HUES48 (cell line): ENCODE results near the gene MRPL38.

Experiments used
- H3K27ac ChIP-seq: one replicate; pipeline ENCODE4 v1.7.0; 2013; ENCODE audit warnings: low read depth, low read length, inconsistent platforms
- H3K27me3 ChIP-seq: 2 replicates; pipeline ENCODE4 v1.6.1; 2013; ENCODE audit warnings: mild to moderate bottlenecking, low read length; ENCODE audit not compliant: control insufficient read depth, insufficient read depth
- H3K36me3 ChIP-seq: 2 replicates; pipeline ENCODE4 v1.6.1; 2013; ENCODE audit warnings: low read length; ENCODE audit not compliant: control insufficient read depth, insufficient read depth
- H3K4me1 ChIP-seq: 2 replicates; pipeline ENCODE4 v1.6.1; 2013; ENCODE audit warnings: mild to moderate bottlenecking, low read length; ENCODE audit not compliant: control insufficient read depth, insufficient read depth
- H3K4me3 ChIP-seq: 2 replicates; pipeline ENCODE4 v1.5.1; 2013; ENCODE audit warnings: mild to moderate bottlenecking, low read depth, low read length
- H3K9ac ChIP-seq: 2 replicates; pipeline ENCODE4 v1.6.1; 2013; ENCODE audit warnings: mild to moderate bottlenecking, low read depth, low read length, moderate library complexity
- H3K9me3 ChIP-seq: 2 replicates; pipeline ENCODE4 v1.6.1; 2013; ENCODE audit warnings: low read length; ENCODE audit not compliant: control insufficient read depth, insufficient read depth

MRPL38 gene

GRCh38 chr17:75932852-75933251 lies 28.2 kb upstream of the MRPL38 start:
- H3K36me3 ChIP-seq, result no peaks in the 10 kb centered on the region; the same call in 1 of the 2 replicates
- no peaks in the 10 kb centered on the region for H3K4me1 ChIP-seq
- H3K9ac ChIP-seq, result no peak overlapping the region

GRCh38 chr17:75931062-75931461 lies 26.4 kb upstream of the MRPL38 start:
- H3K36me3 ChIP-seq, result peaks cover 6% of the 10 kb centered on the region
- H3K27me3 ChIP-seq, result no peaks in the 10 kb centered on the region
- no peak overlapping the region for H3K9ac ChIP-seq
- H3K27ac ChIP-seq, result no peak overlapping the region
- no peak overlapping the region for H3K4me3 ChIP-seq
- H3K9me3 ChIP-seq, result no peaks in the 10 kb centered on the region
- no peaks in the 10 kb centered on the region for H3K4me1 ChIP-seq

More at GRCh38 chr17:75932852-75933251, 28.2 kb upstream of the MRPL38 start:
- Histone ChIP-seq H3K27ac (no peak overlapping the region), H3K4me3 (no peak overlapping the region), H3K9me3 (no peaks in the 10 kb centered on the region), H3K27me3 (no peaks in the 10 kb centered on the region)

- no peaks in the 10 kb centered on the region for H3K27me3 ChIP-seq
- no peaks in the 10 kb centered on the region for H3K4me1 ChIP-seq
- H3K27ac ChIP-seq, result no peak overlapping the region
- no peak overlapping the region for H3K4me3 ChIP-seq
- H3K9ac ChIP-seq, result no peak overlapping the region
- no peaks in the 10 kb centered on the region for H3K9me3 ChIP-seq
- H3K36me3 ChIP-seq, result peaks cover 29% of the 10 kb centered on the region
Measured at GRCh38 chr17:75927286-75927922, 22.7 kb upstream of the MRPL38 start.

GRCh38 chr17:75926456-75926855 lies 21.8 kb upstream of the MRPL38 start:
- H3K4me3 ChIP-seq, result no peak overlapping the region
- H3K27me3 ChIP-seq, result no peaks in the 10 kb centered on the region
- H3K27ac ChIP-seq, result no peak overlapping the region
- no peaks in the 10 kb centered on the region for H3K4me1 ChIP-seq
- no peaks in the 10 kb centered on the region for H3K9me3 ChIP-seq
- H3K9ac ChIP-seq, result no peak overlapping the region
- peaks cover 35% of the 10 kb centered on the region for H3K36me3 ChIP-seq

GRCh38 chr17:75925912-75926311 lies 21.2 kb upstream of the MRPL38 start:
- Histone ChIP-seq H3K4me3 (no peak overlapping the region), H3K9ac (no peak overlapping the region), H3K36me3 (peaks cover 35% of the 10 kb centered on the region), H3K27me3 (no peaks in the 10 kb centered on the region), H3K27ac (no peak overlapping the region), H3K9me3 (no peaks in the 10 kb centered on the region), H3K4me1 (no peaks in the 10 kb centered on the region)

- Histone ChIP-seq H3K27me3 (no peaks in the 10 kb centered on the region), H3K27ac (no peak overlapping the region), H3K4me1 (no peaks in the 10 kb centered on the region), H3K4me3 (no peak overlapping the region), H3K9ac (no peak overlapping the region), H3K36me3 (peaks cover 38% of the 10 kb centered on the region), H3K9me3 (no peaks in the 10 kb centered on the region)
Measured at GRCh38 chr17:75925103-75925502, 20.4 kb upstream of the MRPL38 start.

GRCh38 chr17:75922963-75923874 lies 18.5 kb upstream of the MRPL38 start:
- H3K9me3 ChIP-seq, result no peaks in the 10 kb centered on the region
- peaks cover 46% of the 10 kb centered on the region for H3K36me3 ChIP-seq
- H3K9ac ChIP-seq, result no peak overlapping the region
- no peak overlapping the region for H3K27ac ChIP-seq
- H3K4me3 ChIP-seq, result no peak overlapping the region
- no peaks in the 10 kb centered on the region for H3K27me3 ChIP-seq
- no peaks in the 10 kb centered on the region for H3K4me1 ChIP-seq

- H3K4me3 ChIP-seq, result no peak overlapping the region
- no peaks in the 10 kb centered on the region for H3K4me1 ChIP-seq
- H3K36me3 ChIP-seq, result peaks cover 51% of the 10 kb centered on the region
- H3K9ac ChIP-seq, result no peak overlapping the region
- no peaks in the 10 kb centered on the region for H3K9me3 ChIP-seq
- H3K27ac ChIP-seq, result no peak overlapping the region
- no peaks in the 10 kb centered on the region for H3K27me3 ChIP-seq
Measured at GRCh38 chr17:75922173-75922961, 17.7 kb upstream of the MRPL38 start.

GRCh38 chr17:75921596-75921995 lies 16.9 kb upstream of the MRPL38 start:
- Histone ChIP-seq H3K9me3 (no peaks in the 10 kb centered on the region), H3K4me1 (no peaks in the 10 kb centered on the region)

GRCh38 chr17:75920045-75920560 lies 15.4 kb upstream of the MRPL38 start:
- no peaks in the 10 kb centered on the region for H3K9me3 ChIP-seq
- no peaks in the 10 kb centered on the region for H3K27me3 ChIP-seq
- no peaks in the 10 kb centered on the region for H3K4me1 ChIP-seq
- H3K36me3 ChIP-seq, result peaks cover 35% of the 10 kb centered on the region
- H3K27ac ChIP-seq, result no peak overlapping the region
- no peak overlapping the region for H3K9ac ChIP-seq
- no peak overlapping the region for H3K4me3 ChIP-seq

More at GRCh38 chr17:75921596-75921995, 16.9 kb upstream of the MRPL38 start:
- no peaks in the 10 kb centered on the region for H3K27me3 ChIP-seq
- H3K27ac ChIP-seq, result no peak overlapping the region
- no peak overlapping the region for H3K4me3 ChIP-seq
- H3K36me3 ChIP-seq, result peaks cover 50% of the 10 kb centered on the region
- no peak overlapping the region for H3K9ac ChIP-seq
